Occipital lobe (tissue), 2 donors: Measurements from ENCODE around the gene TLE4. TPM values are rescaled to one million over a fixed set of nuclear protein-coding genes. Genes with fewer than 3 reads are reported as not detected.
A peak's percentile ranks its signal among the peaks of the same experiment; 100 is the strongest.
"Not testable (repeated sequence)": the region's sequence is repeated elsewhere in the genome, so short reads cannot be mapped to it uniquely, and the experiment has no call there.

ENCODE experiments used
- DNase-seq: peaks from one replicate; lab custom pipeline; 2025; lab: John Stamatoyannopoulos, UW
- total RNA-seq: library from RNA; depleted of rRNA; stranded (reverse); fragments of >200 nt; gene quantifications from one replicate; pipeline ENCODE4 v1.2.3, GENCODE V29; 2014

Gene TLE4
- total RNA-seq, 1 donor from 2014 or later, result 70.5 TPM

- no peak for DNase-seq
Observed at GRCh38 chr9:79731171-79731890, 159.6 kb downstream of the TLE4 start.

DNA sequence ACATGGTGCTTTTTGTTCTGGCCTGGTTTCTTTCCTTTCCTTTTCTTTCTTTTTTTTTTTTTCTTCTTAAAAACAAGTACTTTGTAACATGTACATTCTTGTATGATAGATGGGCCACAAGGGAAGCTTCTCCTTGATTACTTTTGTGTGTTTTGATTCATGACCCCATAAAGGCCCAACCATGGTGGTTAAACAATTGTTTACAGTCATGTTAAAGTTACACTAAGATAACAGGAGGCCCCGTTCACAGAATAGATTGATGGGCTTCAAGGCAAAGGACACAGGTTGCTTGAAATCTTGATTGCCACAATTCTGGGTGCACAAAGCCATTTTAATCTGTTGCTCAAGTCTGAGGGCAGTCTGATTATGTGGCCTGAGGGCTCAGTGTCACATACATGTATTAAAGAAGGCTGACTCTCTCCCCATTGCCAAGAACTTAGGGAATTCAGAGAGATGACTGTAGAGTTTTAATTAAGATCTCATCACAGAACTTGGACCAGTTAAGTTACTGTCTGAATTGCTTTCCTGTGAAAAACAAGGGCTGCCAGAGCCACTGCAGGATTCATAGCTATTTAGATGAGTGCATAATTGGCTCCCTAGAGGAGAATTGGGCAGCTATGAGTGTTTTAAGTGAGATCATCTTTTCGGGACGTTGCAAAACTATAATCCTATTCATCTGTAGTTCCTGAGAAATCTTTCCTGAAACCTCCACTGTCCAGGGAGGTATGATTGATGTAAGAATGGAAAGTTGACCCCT is 163.4 kb downstream of the TLE4 start:
- DNase-seq, result no peak

DNA sequence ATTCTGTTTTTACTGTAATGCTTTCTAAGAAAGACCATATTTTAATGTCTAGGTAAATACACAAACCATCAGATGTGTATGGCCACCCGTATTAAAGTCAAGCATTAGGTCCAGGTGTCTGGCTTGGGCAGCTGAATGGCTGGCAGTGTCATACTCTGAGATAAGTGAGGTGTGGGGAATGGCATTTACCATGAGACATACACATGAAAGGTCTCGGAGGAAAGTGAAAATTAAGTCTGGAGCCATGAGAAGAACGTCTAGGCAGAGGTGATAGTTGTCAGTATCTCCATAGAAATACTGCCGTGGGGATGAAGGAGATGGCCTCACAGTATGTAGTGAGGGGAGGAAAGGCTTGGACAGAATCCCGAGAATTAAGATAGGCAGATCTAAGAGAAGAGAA is 164.3 kb downstream of the TLE4 start:
- no peak for DNase-seq

GRCh38 chr9:79741381-79741780 is 169.6 kb downstream of the TLE4 start:
- DNase-seq, result no peak

- DNase-seq, result peak; percentile 27
Observed at GRCh38 chr9:79742110-79742721, 170.5 kb downstream of the TLE4 start.

GRCh38 chr9:79744521-79744920 is 172.8 kb downstream of the TLE4 start:
- no peak for DNase-seq

- DNase-seq, result no peak
Observed at GRCh38 chr9:79745752-79746336, 174.1 kb downstream of the TLE4 start.

GRCh38 chr9:79751895-79752466 is 180.2 kb downstream of the TLE4 start:
- DNase-seq, result not testable (repeated sequence)

- no peak for DNase-seq
Observed at GRCh38 chr9:79756414-79756813, 184.6 kb downstream of the TLE4 start.

GRCh38 chr9:79757074-79757473 is 185.3 kb downstream of the TLE4 start:
- DNase-seq, result no peak

DNA sequence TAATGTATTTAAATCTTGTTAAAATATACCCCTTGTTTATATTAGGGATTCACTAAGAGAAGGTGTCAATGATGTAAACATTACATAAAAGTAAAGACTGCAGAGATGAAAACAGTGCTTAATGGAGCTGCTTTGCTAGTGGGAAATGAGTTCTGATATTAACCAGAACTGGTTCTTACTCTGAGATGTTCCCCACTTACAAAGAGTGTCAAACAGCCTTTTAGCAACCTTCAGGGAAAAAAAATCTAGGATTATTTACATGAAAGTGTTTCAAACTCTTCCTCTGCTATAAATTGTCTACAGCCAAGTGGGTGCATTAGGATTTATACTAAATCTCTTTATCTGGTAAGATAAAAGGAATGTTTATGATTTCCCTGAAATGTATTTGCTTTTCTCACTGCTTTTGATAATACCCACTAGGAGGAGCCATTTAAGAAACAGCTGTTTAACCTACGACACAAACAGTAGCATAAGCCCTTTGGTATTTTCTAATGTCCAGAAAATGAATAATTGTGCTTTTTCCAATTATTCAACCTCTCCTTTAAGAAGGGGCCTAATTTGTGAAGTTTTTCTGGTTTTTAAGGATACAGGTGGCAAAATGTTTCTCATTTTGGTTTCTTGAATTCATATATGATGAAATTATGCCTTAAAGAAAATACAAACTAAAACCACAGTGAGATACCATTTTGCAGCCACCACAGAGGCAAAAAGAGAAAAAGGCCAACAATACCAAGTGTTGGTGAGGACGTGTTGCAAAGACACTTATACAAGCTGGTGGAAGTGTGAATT is 186.3 kb downstream of the TLE4 start:
- no peak for DNase-seq

DNA sequence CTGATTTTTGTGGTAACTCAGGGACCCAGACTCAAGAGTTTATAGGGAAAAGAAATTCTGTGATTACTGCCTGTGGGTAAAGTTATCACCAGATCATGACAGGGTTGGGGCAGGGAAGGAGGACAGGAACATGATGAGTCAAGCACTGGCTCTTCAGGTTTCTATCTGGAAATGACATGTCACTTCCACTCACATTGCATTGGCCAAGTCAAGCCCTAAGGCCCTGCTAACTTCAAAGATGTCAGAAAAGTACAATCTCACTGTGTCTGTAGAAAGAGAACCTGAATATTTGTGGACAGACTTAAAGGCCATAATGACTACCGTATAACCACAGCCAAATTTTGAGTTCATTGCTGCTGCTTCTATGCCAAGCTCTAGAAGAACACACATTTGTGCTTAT is 187.7 kb downstream of the TLE4 start:
- DNase-seq, result no peak

GRCh38 chr9:79762070-79762469 is 190.3 kb downstream of the TLE4 start:
- no peak for DNase-seq

DNA sequence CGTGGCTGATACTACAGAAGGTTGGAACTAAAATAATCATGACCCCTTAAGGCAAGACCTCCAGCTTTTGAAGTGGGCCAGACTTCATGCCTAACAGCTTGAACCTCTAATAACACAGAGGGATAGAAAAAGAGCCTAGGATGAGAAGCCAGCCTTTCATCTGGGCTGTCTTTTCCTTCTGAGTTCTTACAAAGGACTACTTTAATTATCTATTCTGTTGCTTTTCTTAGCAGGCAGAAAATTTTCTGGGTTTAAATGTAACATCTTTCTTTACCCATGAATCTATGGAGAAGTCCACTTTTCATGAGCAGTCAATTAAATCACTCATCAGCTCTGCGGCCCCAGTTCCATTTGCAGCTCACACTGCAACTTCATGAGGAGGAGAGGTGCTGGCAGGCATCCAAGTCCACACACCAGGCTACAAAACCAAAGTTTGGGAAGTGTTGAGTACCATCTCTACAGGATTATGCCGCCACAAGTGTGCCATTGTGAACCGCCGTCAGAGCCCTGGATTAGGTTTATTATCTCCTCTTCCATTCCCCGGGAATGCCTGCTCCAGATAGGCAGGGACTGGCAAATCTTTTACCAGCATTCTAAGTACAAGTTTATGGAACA is 192.0 kb downstream of the TLE4 start:
- DNase-seq, result peak; percentile 1

GRCh38 chr9:79764374-79764773 is 192.6 kb downstream of the TLE4 start:
- no peak for DNase-seq

- DNase-seq, result no peak
Observed at GRCh38 chr9:79765466-79765865, 193.7 kb downstream of the TLE4 start.

DNA sequence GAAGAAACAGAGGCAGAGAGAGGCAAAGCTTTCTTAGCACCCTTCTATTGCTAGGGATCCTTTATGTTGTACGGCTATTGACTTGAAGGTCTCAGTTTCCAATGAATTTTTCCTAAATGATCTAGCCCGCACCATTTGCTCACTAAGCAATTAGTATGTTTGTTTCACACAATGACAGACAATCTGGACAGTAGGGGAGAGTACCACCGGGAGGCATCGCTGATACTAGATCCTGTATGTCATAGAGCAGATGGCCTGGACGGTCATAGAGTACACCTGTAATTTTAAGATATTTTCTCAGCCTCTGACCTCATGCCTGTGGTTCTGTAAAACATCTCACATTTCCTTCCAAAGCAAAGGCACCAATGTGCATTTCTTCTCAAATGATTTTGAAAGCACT is 194.3 kb downstream of the TLE4 start:
- no peak for DNase-seq

DNA sequence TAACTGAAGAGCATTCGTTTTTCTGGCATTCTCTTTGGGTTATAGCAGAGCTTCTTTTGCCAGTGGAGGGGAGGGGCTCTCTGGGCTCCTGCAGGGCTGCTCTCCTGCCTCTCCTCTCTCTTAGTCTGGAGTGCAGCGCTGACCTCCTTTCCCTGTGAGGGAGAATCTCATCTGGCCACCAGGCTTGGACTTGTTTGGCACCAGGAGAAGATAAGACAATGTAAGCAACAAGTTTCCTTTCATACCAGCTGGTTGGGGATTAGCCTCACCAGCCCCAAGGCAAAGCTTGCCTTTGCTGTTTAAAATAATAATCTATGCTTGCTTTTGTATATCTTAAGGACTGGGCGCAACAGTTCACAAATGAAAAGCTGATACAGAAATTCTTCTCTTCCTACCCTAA is 196.4 kb downstream of the TLE4 start:
- no peak for DNase-seq

DNA sequence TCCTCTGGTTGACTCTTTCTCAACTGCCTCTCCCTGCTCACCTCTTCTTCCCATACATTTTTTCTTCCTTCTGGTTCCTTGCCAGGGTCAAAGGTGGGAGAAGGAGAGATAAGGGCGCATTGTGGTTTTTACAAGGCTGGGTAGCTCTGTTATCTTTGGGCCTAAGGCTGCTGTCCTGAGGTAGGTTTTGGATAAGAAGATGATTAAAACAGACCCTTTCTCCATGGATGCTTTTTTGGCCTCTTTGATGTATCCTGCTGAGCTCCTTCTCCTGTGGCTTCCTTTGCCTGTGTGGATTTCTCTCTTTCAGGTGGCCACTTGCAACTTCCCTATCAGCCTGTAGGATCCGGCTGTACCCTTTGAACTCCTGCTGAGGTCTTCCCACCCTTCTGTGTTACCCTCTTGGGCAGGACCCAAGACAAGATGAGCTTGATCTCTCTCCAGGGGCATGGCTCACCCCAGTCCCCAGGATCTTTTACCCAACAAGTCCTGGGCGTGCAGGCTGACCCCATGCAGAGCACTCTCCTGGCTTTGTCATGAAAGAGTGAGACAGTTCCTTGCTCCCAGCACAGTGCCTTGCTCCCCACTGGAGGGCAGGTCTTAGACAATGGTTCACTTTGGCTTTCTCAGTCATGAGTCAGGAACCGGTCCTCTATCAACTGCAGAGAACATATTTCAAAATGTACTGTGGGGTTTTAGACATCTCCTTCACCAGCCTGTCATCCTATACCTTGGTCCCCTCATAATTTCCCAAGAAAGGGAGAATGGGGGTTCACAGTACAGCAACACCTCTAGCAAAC is 197.9 kb downstream of the TLE4 start:
- no peak for DNase-seq

DNA sequence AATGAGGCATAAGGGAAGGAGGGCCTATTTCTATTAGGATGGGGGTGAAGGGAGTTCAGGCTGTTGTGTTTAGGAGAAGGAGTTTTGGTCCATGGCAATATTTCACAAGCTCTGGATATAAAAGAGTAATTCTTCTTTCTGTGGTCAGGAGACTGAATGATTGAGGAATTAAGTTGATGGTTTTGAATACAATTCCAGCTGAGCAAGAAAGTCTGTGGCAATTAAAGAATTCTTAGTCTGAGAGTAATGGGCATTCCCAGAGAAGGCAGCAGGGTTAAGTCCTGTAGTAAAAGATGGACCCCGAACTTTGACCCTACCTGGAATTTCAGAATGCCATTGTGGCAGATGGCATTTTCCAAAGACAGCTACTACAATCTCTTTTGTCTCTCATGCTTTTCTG is 202.6 kb downstream of the TLE4 start:
- DNase-seq, result no peak
